T-helper 1 cell treated with Interleukin-12 subunit alpha and Interleukin-12 subunit beta and Interleukin-4 antibody, amounts not matched to agents 30 ng/mL and 1 ng/mL, for 36 hours (primary cell): Measurements from ENCODE around the gene SMIM5. TPM values are rescaled to one million over a fixed set of nuclear protein-coding genes. Genes with fewer than 3 reads are reported as not detected.

Experiments used
- intact Hi-C: fragments of 100-400 bp; cut with micrococcal nuclease; formaldehyde crosslinking; loops from one replicate; pipeline ENCODE4 v1.15.1; 2024
- total RNA-seq: library from RNA; stranded (reverse); gene quantifications from 2 replicates; pipeline ENCODE4 v1.2.3, GENCODE V29; 2022

Gene SMIM5
- total RNA-seq, 1 donor from 2014 or later: 0.83 TPM

DNA sequence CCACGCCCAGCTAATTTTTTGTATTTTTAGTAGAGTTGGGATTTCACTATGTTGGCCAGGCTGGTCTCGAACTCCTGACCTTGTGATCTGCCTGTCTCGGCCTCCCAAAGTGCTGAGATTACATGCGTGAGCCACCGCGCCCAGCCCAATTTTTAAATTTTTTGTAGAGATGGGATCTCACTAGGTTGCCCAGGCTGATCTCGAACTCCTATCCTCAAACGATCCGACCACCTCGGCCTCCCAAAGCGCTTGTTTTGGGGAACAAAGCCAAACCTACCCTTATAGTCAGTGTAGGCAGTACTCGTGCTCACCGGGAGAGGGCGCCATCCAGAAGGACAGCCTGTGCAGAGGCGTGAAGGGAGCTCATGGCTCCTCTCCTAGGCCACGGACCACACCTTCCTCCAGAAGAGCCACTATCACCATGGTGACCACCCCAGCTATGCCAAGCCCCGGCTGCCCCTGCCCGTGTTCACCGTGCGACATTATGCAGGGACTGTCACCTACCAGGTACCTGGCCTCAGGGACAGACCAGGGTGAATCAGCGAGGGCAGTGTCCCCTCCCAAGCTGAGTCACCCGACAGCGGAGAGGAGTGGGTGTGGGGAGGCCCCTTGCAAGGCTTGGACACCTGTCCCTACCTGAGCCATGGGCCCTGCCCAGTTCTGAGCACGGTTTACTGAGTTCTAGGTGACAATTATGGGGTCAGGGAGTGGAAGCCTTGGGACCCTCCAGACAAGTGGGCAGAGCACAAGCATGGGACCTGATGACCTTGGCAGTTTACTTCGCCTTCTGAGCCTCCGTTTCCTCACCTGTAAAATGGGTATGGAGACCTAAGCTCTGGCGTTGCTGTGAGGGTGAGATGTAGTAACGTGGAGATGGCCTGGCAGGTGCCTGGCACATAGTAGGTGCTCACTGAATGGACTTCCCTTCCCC, 31.9 kb upstream of the SMIM5 start:
- intact Hi-C loops: loop anchor here (1.0 kb wide), 1 partner anchor 149 kb away; no protein-coding TSS in a partner anchor

DNA sequence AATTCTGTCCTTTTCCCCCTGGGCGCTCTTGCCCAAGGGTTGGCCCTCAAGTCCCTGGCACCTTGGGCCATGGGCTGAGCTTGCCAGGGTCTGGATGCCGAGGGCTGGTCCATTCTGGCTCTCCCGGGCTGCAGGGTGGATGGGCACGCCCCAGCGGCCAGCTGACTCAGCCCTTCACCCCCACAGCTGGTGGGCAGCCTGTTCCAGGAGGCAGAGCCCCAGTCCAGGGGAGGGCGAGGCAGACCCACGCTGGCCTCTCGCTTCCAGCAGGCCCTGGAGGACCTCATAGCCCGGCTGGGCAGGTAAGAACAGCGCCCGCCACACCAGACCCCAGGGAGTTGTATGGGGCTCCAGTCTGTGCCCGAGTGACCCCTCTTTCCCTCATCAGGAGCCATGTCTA, 30.6 kb upstream of the SMIM5 start:
- intact Hi-C loops: no loop called here

DNA sequence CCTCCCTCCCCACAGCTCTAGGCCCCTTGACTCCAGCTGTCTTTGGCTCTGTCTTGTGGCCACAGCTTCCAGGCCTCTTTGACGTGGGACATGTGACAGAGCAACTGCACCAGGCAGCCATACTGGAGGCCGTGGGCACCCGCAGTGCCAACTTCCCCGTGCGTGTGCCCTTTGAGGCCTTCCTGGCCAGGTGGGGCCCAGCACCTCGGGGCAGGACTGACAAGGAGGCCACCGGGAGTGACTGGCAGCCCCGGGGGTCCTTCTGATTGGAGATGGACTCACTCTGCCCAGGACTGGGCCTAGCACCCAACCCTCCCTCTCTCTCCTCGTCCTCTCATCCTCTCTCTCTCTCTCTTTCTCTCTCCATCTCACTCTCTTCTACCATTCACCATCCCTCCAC, 30.1 kb upstream of the SMIM5 start:
- intact Hi-C loops: no loop called here

DNA sequence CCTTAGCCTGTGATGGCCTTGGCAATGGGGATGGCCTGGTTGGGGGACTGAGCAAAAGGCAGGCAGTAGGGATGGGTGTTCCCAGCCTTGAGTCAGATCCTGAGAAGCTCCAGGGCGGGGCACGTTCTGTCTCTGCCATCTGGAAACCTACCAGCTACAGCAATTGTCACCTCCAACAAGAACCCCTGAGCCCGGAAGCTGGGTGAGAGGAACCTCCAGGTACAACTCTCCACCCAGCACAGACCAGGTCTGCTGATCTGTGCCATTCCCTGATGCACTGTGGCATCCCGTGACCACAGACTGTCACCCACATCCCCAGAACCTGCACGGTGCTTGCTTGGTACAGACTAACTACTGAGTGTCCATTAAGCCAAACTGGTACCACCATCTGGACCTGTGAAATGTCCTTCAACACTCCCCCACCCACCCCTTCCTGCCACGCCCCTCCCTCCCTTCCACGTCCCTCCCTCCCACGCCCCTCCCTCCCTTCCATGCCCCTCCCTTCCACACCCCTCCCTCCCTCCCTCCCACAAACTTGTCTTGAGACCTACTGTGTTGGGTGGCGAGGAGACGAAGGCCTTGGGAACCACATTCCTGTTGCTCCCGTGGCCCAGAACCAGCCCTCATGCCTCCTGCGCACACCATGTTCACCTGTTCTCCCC, 29.1 kb upstream of the SMIM5 start:
- intact Hi-C loops: no loop called here

DNA sequence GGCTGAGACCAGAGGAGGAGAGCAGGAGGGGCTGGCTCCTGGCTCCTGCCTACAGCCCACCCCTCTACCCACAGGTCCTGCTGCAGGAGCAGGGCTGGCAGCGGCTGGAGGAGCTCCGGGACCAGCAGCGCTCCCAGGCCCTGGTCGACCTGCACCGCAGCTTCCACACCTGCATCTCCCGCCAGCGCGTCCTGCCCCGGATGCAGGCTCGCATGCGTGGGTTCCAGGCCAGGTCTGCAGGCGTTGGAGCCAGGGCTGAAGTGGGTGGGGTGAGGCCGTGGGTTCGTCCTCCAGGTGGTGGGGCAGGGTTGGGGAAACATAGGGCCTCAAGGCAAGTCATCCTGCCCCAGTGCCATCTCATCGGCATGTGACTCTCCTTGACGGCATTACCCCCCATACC, 27.4 kb upstream of the SMIM5 start:
- intact Hi-C loops: no loop called here

DNA sequence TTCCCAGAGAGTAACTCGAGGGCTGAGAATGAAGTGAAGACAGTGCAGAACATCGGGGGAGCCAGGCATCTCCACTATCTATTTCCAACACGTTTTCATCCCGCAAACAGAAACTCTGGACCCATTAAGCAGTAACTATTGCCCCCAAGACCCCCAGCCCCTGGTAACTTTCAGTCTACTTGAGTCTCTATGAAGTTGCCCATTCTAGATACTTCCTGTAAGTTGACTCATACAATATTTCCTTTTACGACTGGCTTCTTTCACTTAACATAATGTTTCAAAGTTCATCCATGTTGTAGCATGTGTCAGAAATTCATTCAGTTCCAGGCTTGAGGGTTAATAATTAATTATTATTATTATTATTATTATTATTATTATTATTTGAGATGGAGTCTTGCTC, 26.1 kb upstream of the SMIM5 start:
- intact Hi-C loops: no loop called here

DNA sequence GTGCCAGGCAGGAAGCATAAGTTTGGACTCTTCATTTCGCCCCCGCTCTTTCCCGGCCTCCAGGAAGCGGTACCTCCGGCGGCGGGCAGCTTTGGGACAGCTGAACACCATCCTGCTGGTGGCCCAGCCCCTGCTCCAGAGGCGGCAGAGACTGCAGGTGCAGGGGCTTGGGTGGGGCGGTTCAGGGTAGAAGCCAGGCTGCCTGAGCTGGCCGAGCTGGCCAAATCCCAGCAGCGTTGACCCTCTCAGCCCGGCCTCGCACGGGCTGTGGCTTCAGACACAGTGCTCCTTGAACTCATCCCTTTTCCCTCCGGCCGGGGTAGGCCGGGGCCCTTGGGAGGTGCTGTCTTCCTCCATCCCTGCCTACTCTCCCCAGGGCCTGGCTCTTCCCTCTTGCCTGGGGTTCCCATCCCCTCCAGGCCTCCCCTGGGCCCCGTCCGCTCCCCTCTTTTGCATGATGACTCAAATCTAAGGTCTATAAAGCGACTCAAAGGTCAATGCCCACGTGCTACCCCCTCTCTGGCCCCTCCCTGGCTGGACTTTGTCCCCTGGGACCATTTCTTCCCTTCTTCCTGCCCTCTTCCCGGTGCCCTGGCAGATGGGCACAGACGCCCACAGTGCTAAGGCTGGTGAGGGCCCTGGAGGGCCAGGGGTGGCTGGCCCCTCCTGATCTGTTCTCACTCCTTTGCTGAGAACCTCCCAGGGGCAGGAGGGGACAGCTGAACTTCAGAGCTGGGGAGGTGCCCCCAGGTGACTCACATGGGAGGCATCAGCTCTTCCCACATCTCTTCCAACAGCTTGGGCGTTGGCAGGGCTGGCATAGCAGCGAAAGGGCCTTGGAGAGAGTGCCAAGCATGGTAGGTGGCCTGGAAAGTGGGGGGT, 22.9 kb upstream of the SMIM5 start:
- intact Hi-C loops: no loop called here

DNA sequence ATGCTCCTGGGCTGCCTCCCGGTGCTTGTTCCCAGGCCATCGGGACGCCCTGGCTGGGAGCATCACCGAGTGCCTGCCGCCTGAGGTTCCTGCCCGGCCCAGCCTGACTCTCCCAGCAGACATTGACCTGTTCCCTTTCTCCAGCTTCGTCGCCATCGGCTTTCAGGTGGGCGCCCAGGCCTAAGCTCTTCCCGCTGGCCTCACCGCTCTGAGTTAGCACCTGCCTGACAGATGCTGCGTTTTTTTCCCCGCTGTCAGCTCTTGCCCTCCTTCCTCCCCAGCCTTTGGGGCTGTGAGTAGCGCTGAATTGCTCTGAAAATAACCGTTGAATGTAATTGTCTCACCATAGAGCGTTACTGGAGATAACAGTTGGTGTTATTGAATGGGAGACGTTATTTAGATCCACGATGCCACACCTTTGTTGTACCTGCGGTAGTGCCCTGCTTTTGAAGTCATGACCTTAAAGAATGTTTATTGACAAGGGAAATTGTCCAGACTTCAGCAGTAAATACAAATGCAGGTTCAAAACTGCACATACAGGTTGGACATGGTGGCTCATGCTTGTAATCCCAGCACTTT, 21.3 kb upstream of the SMIM5 start:
- intact Hi-C loops: no loop called here

DNA sequence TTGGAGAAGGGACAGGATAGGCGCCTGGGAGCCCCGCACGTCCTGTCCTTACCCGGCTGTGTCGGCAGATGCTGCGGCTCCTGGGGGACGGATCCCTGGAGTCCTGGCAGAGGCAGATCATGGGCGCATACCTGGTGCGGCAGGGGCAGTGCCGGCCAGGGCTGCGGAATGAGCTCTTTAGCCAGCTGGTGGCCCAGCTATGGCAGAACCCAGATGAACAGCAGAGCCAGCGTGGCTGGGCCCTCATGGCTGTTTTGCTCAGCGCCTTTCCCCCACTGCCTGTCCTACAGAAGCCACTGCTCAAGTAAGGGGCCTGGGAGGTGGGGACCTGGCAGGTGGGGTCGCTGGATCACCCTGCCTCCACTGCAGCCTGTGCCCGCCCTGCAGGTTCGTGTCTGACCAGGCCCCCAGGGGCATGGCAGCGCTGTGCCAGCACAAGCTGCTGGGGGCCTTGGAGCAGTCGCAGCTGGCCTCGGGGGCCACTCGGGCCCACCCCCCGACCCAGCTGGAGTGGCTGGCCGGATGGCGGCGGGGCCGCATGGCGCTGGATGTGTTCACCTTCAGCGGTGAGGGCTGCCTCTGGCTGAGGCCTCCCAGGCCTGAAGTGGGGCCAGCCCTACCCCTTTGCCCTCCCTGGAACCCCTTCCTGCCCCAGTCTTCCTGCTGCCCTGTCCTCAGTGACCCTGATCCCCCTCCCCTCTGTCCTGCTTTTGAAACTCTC, 20.2 kb upstream of the SMIM5 start:
- intact Hi-C loops: no loop called here

DNA sequence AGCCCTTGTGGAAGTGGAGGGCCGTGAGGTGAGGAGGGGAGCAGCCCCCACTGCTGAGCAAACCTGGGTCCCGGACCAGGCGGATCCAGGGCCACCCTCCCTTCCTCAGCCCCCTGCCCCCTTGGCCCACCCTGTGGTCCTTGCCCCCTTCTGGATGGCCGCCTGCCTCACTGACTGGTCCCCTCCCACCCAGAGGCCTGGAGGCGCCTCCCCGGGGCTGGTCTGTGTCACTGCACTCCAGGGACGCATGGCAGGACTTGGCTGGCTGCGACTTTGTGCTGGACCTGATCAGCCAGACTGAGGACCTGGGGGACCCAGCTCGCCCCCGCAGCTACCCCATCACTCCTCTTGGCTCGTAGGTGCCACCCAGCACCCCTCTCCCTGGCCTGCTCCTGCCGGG, 19.2 kb upstream of the SMIM5 start:
- intact Hi-C loops: no loop called here

DNA sequence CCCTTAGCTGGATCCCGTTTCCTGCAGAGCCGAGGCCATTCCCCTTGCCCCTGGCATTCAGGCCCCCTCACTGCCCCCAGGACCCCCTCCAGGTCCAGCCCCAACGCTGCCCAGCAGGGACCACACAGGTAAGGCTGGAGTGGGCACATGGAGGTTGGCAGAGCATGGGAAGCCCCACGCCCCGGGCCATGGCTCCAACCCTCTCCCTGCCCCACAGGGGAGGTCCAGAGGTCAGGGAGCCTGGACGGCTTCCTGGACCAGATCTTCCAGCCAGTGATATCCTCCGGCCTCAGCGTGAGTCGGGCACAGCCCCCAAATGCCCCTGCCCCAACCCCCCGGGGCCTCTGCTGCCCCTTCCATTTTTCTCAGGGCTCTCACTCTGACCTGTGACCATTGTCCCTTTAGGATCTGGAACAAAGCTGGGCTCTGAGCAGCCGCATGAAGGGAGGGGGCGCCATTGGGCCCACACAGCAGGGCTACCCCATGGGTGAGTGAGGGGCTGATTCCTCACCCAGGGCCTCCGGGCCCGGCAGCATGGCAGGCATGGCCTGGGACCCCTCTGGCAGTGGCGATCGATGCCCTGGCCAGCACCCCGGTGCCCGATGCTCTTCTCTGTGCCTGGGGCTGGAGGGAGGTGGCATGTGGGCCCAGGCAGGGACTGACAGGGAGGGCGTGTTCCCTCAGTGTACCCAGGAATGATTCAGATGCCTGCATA, 18.5 kb upstream of the SMIM5 start:
- intact Hi-C loops: no loop called here

DNA sequence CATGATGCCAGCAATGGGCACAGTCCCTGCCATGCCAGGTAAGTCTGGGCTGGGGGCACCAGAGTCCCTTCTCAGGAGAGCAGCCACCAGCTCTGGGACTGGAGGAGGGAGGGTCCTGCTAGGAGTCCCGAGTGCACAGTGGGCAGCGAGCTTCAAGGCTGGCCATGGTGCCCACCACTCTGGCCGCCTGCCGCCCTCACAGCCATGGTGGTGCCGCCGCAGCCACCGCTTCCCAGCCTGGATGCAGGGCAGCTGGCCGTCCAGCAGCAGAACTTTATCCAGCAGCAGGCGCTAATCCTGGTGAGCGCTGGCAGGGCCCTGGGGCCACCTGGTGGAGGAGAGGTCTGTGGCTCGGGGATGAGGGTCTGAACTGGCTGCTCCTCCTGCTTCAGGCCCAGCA, 17.9 kb upstream of the SMIM5 start:
- intact Hi-C loops: no loop called here

DNA sequence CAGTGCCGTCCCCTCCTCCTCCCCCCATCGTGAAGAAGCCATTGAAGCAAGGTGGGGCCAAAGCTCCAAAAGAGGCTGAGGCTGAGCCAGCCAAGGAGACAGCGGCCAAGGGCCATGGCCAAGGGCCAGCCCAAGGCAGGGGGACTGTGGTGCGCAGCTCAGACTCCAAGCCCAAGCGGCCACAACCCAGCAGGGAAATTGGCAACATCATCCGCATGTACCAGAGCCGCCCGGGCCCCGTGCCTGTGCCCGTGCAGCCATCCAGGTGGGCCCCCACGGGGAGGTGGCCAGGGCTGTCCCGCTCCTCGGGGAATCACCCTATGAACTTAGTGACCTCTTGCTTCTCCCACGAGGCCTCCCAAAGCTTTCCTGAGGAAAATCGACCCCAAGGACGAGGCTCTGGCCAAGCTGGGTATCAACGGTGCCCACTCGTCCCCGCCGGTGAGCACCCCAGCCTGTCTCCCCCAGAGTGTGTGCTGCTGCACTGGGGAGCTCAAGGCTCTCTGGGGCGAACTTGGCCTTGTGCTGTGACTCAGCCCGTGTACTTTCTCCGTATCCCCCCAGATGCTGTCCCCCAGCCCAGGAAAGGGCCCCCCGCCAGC, 16.6 kb upstream of the SMIM5 start:
- intact Hi-C loops: no loop called here

DNA sequence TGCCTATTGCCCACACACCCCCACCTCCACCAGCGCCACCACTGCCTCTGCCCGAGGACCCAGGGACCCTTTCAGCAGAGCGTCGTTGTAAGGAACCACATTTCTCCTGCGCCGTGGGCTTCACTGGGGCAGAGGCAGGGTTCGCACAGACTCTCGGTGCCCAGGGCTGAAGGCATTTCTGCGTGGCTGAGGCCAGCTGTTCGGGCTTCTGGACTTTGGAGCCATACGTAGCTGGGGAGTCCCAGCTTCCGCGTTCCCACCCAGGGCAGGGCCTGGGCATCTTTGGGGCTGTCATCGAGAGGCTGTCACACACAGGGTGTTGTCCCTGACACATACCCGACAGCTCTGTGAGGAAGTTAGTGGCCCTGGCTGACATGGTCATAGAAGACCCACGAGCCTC, 16.0 kb upstream of the SMIM5 start:
- intact Hi-C loops: no loop called here

DNA sequence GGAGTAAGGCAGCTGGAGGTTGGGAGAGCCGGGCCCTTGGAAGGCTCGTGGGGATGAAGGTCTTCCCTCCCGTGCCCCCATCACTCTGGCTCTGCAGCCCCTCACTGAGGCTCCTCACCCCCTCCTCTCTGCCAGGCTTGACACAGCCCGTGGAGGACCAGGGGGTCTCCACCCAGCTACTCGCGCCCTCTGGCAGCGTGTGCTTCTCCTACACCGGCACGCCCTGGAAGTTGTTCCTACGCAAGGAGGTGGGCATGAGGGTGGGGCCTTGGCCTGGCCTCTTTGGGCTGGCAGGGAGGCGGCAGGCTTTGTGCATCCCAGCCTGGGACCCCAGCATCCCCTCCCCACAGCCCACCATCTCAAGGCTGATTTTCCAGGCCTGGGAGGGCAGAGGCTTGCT, 15.6 kb upstream of the SMIM5 start:
- intact Hi-C loops: no loop called here

DNA sequence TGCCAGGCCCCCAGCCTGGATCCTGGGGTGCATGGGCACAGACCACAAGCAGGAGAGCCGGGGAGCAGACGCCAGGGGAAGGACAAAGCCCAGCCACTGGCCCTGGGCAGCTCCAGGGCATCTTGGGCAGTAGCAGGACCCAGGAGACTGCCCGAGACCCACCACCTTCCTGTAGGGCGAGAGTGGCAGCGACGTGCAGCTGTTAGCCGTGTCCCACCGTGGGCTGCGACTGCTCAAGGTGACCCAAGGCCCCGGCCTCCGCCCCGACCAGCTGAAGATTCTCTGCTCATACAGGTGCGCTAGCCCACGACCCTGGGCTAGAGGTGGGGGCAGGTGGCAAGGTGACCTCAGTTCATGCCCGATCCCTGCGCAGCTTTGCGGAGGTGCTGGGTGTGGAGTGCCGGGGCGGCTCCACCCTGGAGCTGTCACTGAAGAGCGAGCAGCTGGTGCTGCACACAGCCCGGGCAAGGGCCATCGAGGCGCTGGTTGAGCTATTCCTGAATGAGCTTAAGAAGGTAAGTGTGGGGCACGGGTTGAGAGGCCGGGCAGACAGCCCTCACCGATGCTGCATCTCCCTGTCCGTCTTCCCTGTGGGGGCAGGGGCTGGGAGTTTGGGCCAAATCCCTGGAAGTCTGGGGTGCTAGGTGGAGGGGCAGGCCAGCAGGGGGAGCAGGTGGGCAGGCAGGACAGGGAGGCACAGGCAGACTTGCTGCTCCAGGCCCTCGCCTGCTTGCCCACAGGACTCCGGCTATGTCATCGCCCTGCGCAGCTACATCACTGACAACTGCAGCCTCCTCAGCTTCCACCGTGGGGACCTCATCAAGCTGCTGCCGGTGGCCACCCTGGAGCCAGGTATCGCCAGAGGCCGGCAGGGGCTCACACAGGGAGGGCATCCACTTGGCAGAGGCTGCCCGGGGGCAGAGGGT, 13.5 kb upstream of the SMIM5 start:
- intact Hi-C loops: no loop called here

DNA sequence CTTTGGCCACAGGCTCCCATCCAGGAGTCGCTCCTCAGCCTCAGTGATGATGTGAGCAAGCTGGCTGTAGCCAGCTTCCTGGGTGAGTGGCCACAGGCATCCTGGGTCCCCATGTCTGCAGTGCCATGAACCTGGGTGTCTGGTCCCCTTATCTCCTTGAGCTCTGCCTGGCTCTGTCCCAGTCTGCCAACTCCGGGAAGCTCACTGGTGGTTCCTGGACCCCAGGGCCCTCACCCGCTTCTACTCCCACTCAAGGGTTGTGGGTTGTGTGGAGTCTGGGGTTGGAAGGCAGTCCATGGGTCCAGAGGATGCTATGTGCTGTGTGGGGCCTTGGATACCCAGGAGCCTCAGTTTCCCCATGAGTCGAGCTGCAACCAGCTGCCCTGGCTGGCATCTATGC, 11.7 kb upstream of the SMIM5 start:
- intact Hi-C loops: no loop called here

DNA sequence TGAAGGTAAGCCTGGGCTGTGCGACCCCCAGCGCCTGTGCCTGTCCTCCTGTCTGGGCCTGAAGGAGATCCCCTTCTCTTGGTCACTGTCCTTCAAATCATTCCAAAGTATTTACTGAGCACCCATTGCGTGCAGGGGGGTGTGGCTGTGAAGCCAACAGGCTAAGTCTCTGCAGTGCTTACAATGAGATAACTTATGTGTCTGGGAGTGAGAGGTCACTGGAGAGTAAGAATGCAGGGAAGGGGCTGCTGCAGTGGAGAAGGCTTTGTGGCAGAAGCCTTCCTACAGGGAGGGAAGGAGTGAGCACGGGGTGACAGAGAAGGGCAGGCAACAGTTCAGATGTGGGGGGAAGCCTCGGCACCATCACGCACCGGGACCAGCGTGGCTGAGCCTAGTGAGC, 11.2 kb upstream of the SMIM5 start:
- intact Hi-C loops: no loop called here
